HCT116 (cell line): ENCODE results near the gene FAM193A. TPM values are rescaled to one million over a fixed set of nuclear protein-coding genes. Genes with fewer than 3 reads are reported as not detected.

Experiments used
- ATAC-seq: fragments of 200-7000 bp; cut with Tn5 transposase; 2 replicates; pipeline ENCODE4 v1.9.1; 2020; ENCODE audit warnings: mild to moderate bottlenecking, moderate library complexity
- BruUV-seq: library from RNA; stranded (reverse); fragments of 400-500 nt; replicated peaks from 2 replicates; lab custom pipeline; 2021; lab: Mats Ljungman, UMichigan
- CTCF ChIA-PET: fragments of 300-600 bp; sonication (Branson Sonifier 250); formaldehyde crosslinking; loops from one replicate; lab custom pipeline; 2021; ENCODE audit warnings: antibody characterized with exemption; lab: Charles Lee
- POLR2A ChIA-PET: fragments of 300-600, 350-600 bp; sonication (Branson Sonifier 250); formaldehyde crosslinking; loops from one replicate; lab custom pipeline; 2021; ENCODE audit warnings: antibody characterized with exemption; lab: Charles Lee
- RAD21 ChIA-PET, 2 experiments: fragments of 300-600 bp; sonication (Branson Sonifier 250); formaldehyde crosslinking; loops; one replicate each; lab custom pipeline; 2023; ENCODE audit warnings: low total read pairs in 2 of 2; ENCODE audit not compliant: uncharacterized antibody in 2 of 2, unreplicated experiment in 2 of 2, low non-redundant PET in 1 of 2; lab: Charles Lee
- DNase-seq: peaks from one replicate; pipeline ENCODE4 v3.0.0-alpha.2; 2010; ENCODE audit warnings: low read depth, low spot score
- H2AFZ ChIP-seq: fragments of 200-600 bp; shearing (Covaris generic), sonication (generic); 2 replicates; pipeline ENCODE4 v1.6.1; 2017; ENCODE audit warnings: low read depth, mixed run types, mixed read lengths, antibody characterized with exemption, low read length; ENCODE audit not compliant: poor library complexity, severe bottlenecking
- H3K27ac ChIP-seq: 2 replicates; pipeline ENCODE4 v1.5.1; 2012; ENCODE audit warnings: low read depth, low read length
- H3K27me3 ChIP-seq: fragments of 200-600 bp; sonication (generic); 2 replicates; pipeline ENCODE4 v1.6.1; 2016; ENCODE audit warnings: mixed run types, low read length, mixed read lengths; ENCODE audit not compliant: insufficient read depth
- H3K36me3 ChIP-seq, 2 experiments: fragments of 200-500 bp in 1 of 2; fragments of 200-600 bp in 1 of 2; sonication (Bioruptor generic) in 1 of 2; sonication (generic) in 1 of 2; 2 replicates each; pipeline versions ENCODE4 v1.5.1 to v1.6.1; 2014 to 2016; ENCODE audit warnings: low read length in 2 of 2, inconsistent platforms in 1 of 2, mixed read lengths in 1 of 2, mixed run types in 1 of 2; ENCODE audit not compliant: insufficient read depth in 2 of 2, control insufficient read depth in 1 of 2
- H3K4me1 ChIP-seq, 2 experiments: fragments of 200-600 bp in 1 of 2; sonication (generic) in 1 of 2; 2 replicates each; pipeline versions ENCODE4 v1.5.1 to v1.6.1; 2012 to 2017; ENCODE audit warnings: low read length in 2 of 2, inconsistent platforms in 1 of 2, mild to moderate bottlenecking in 1 of 2, mixed read lengths in 1 of 2, mixed run types in 1 of 2, moderate library complexity in 1 of 2; ENCODE audit not compliant: insufficient read depth in 2 of 2, control insufficient read depth in 1 of 2
- H3K4me2 ChIP-seq: fragments of 200-600 bp; sonication (generic); 2 replicates; pipeline ENCODE4 v1.6.1; 2017; ENCODE audit warnings: mixed run types, low read length, mixed read lengths
- H3K4me3 ChIP-seq, 2 experiments: fragments of 200-600 bp in 1 of 2; sonication (generic) in 1 of 2; replicated peaks in 1 of 2; 2 replicates each; pipeline ENCODE4 v1.5.1; 2011 to 2016; ENCODE audit warnings: low read length in 2 of 2, control low read depth in 1 of 2, low read depth in 1 of 2, mild to moderate bottlenecking in 1 of 2, mixed read lengths in 1 of 2, mixed run types in 1 of 2
- H3K79me2 ChIP-seq: fragments of 200-600 bp; sonication (generic); 2 replicates; pipeline ENCODE4 v1.6.1; 2017; ENCODE audit warnings: mild to moderate bottlenecking, mixed run types, low read length, moderate library complexity, mixed read lengths; ENCODE audit not compliant: insufficient read depth
- H3K9ac ChIP-seq: fragments of 200-600 bp; sonication (generic); 2 replicates; pipeline ENCODE4 v1.6.1; 2016; ENCODE audit warnings: low read length, mixed read lengths
- H3K9me2 ChIP-seq: fragments of 200-600 bp; sonication (generic), shearing (Covaris generic); 2 replicates; pipeline ENCODE4 v1.6.1; 2017; ENCODE audit warnings: mixed run types, mild to moderate bottlenecking, moderate library complexity; ENCODE audit not compliant: insufficient read depth
- H3K9me3 ChIP-seq, 2 experiments: fragments of 200-500 bp in 1 of 2; fragments of 200-600 bp in 1 of 2; sonication (Bioruptor generic) in 1 of 2; sonication (generic) in 1 of 2; 2 replicates each; pipeline ENCODE4 v1.6.1; 2014 to 2017; ENCODE audit warnings: low read length in 2 of 2, mixed read lengths in 2 of 2, inconsistent platforms in 1 of 2, low read depth in 1 of 2, mild to moderate bottlenecking in 1 of 2, mixed run types in 1 of 2, moderate library complexity in 1 of 2; ENCODE audit not compliant: control insufficient read depth in 1 of 2, insufficient read depth in 1 of 2
- H4K20me1 ChIP-seq: fragments of 200-600 bp; sonication (generic), shearing (Covaris generic); 2 replicates; pipeline ENCODE4 v1.6.1; 2017; ENCODE audit warnings: mixed run types, mild to moderate bottlenecking, moderate library complexity; ENCODE audit not compliant: insufficient read depth
- ATF3 ChIP-seq: IDR thresholded peaks from 2 replicates; pipeline ENCODE4 v1.6.1; 2012
- CBX3 ChIP-seq: IDR thresholded peaks from 2 replicates; pipeline ENCODE4 v1.6.1; 2012; ENCODE audit warnings: low read depth
- CTCF ChIP-seq, 3 experiments: fragments of 200-600 bp in 1 of 3; sonication (generic) in 1 of 3; IDR thresholded peaks in 2 of 3; conservative IDR thresholded peaks in 1 of 3; 2 replicates each; pipeline ENCODE4 v1.5.1; 2012 to 2017; ENCODE audit warnings: low read depth in 2 of 3, low read length in 2 of 3, antibody characterized with exemption in 1 of 3, borderline replicate concordance in 1 of 3, control low read depth in 1 of 3, mild to moderate bottlenecking in 1 of 3, mixed read lengths in 1 of 3, mixed run types in 1 of 3, moderate library complexity in 1 of 3; ENCODE audit not compliant: insufficient read depth in 1 of 3
- ELF1 ChIP-seq: IDR thresholded peaks from 2 replicates; pipeline ENCODE4 v1.6.1; 2012; ENCODE audit warnings: low read depth, borderline replicate concordance
- EZH2phosphoT487 ChIP-seq: fragments of 200-600 bp; IDR thresholded peaks from 2 replicates; pipeline ENCODE4 v1.6.1; 2018; ENCODE audit warnings: antibody characterized with exemption, borderline replicate concordance
- FOSL1 ChIP-seq: IDR thresholded peaks from 2 replicates; pipeline ENCODE4 v1.6.1; 2012; ENCODE audit warnings: low read depth
- MAX ChIP-seq: IDR thresholded peaks from 2 replicates; pipeline ENCODE4 v1.6.1; 2012
- POLR2A ChIP-seq: IDR thresholded peaks from 2 replicates; pipeline ENCODE4 v1.7.0; 2011; ENCODE audit warnings: borderline replicate concordance; ENCODE audit not compliant: insufficient read depth, insufficient read length; ENCODE audit errors: extremely low read depth
- POLR2AphosphoS5 ChIP-seq: IDR thresholded peaks from 2 replicates; pipeline ENCODE4 v1.6.1; 2011; ENCODE audit warnings: mild to moderate bottlenecking, low read depth, low read length, moderate library complexity
- RAD21 ChIP-seq: IDR thresholded peaks from 2 replicates; pipeline ENCODE4 v1.6.1; 2012; ENCODE audit warnings: low read depth, mild to moderate bottlenecking
- REST ChIP-seq: IDR thresholded peaks from 2 replicates; pipeline ENCODE4 v1.6.1; 2012; ENCODE audit warnings: low read depth
- SIN3A ChIP-seq: IDR thresholded peaks from 2 replicates; pipeline ENCODE4 v1.6.1; 2012; ENCODE audit warnings: low read depth
- SP1 ChIP-seq: IDR thresholded peaks from 2 replicates; pipeline ENCODE4 v1.6.1; 2012; ENCODE audit warnings: low read depth
- SRF ChIP-seq: IDR thresholded peaks from 2 replicates; pipeline ENCODE4 v1.6.1; 2012; ENCODE audit warnings: low read depth
- YY1 ChIP-seq: IDR thresholded peaks from 2 replicates; pipeline ENCODE4 v1.6.1; 2011; ENCODE audit warnings: low read length, low read depth, moderate library complexity, mild to moderate bottlenecking; ENCODE audit not compliant: insufficient replicate concordance; ENCODE audit errors: extremely low read depth
- ZBTB33 ChIP-seq: IDR thresholded peaks from 2 replicates; pipeline ENCODE4 v1.6.1; 2011; ENCODE audit warnings: mild to moderate bottlenecking, low read length, moderate library complexity; ENCODE audit not compliant: insufficient replicate concordance; ENCODE audit errors: extremely low read depth
- intact Hi-C: fragments of 100-400 bp; cut with micrococcal nuclease; formaldehyde crosslinking; loops from 2 replicates; pipeline ENCODE4 v1.10.0; 2022
- total RNA-seq: library from RNA; stranded (reverse); gene quantifications from one replicate; pipeline ENCODE4 v1.2.1, GENCODE V29; 2021; ENCODE audit not compliant: unreplicated experiment

The FAM193A gene
- total RNA-seq, 1 experiment from 2014 or later, result 15.7 TPM

GRCh38 chr4:2570551-2571222, 34.2 kb downstream of the FAM193A start:
- Histone ChIP-seq H3K4me2 (no peak overlapping the region), H3K79me2 (peaks cover 91% of the 10 kb centered on the region), H3K9me2 (no peaks in the 10 kb centered on the region), H3K9me3 (no peaks in the 10 kb centered on the region), H2AFZ (no peak overlapping the region), H3K4me1 (peaks cover 0 to 6% of the 10 kb centered on the region in 2 experiments; a peak in 1 of 4 replicates), H4K20me1 (0 out of 2 replicates have a peak, but pooled peaks cover 4% of the 10 kb centered on the region), H3K4me3 (no peak overlapping the region), H3K36me3 (no peaks in the 10 kb centered on the region), H3K27me3 (no peaks in the 10 kb centered on the region), H3K27ac (no peak overlapping the region), H3K9ac (no peak overlapping the region)
- BruUV-seq, result no TSS peak
- CTCF ChIA-PET, result no interaction called here
- ATAC-seq, result no peak
- TF ChIP-seq EZH2phosphoT487, result no peak
- TF ChIP-seq MAX, result no peak
- TF ChIP-seq POLR2AphosphoS5, result no peak
- TF ChIP-seq POLR2A, result no peak
- TF ChIP-seq YY1, result no peak
- TF ChIP-seq ELF1, result no peak
- no peak for TF ChIP-seq ZBTB33
- no peak for TF ChIP-seq ATF3
- TF ChIP-seq RAD21, result no peak
- no peak for TF ChIP-seq CBX3
- TF ChIP-seq SP1, result no peak
- TF ChIP-seq CTCF (IDR thresholded peaks at IDR 0.05 in 2 of 3, conservative IDR thresholded peaks at IDR 0.05 in 1 of 3; ENCODE audit: borderline replicate concordance in 1 of 3, insufficient read depth in 1 of 3, low read depth in 2 of 3, low read length in 2 of 3), result no peak
- TF ChIP-seq FOSL1, result no peak
- TF ChIP-seq SRF, result no peak
- no peak for TF ChIP-seq REST
- no peak for TF ChIP-seq SIN3A
- DNase-seq, result no peak
- POLR2A ChIA-PET, result no interaction called here
- RAD21 ChIA-PET, result no interaction called here
- intact Hi-C loops, result no loop called here
